ENCODE measurements around the gene FYN. TPM values are rescaled to one million over a fixed set of nuclear protein-coding genes. Genes with fewer than 3 reads are reported as not detected.

FYN gene
- total and polyA plus RNA-seq, 2 of the 13 experiments (the other 11 are each of a cell fraction or from before 2014, with no cell fraction given): 15.5 to 24.6 TPM

DNA sequence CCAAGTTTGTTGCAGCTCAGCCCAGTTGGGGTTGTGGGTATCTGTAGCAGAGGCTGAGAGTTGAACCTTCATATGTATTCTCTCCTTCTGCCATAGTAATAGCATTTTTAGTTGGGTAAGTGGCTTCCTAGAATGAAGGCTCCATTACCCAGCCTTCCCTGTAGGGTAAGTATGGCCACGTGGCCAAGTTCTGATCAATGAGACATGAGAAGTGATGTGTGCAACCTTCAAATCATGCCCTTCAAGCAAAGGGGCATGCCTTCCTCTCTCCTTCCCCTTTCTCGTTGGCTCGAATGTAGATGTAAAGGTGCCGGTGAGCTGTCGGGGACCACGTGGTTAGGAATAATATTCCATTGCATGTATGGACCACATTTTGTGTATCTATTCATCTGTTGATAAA lies 254.8 kb downstream of the FYN start:
- H3K27me3 ChIP-seq (ENCODE audit: control insufficient read depth in 1 of 2, insufficient read depth in 2 of 2, low read length in 2 of 2): no peaks in the 10 kb centered on the region; a peak in 2 of 5 replicates
- DNase-seq (ENCODE audit: low spot score): no peak
- TF ChIP-seq ZFYVE20 (CRISPR knock-in tag; IDR thresholded peaks at IDR 0.05; ENCODE audit: borderline replicate concordance, low read depth) (no peak), HMGA1 (CRISPR knock-in tag; conservative IDR thresholded peaks at IDR 0.05) (no peak), ZSCAN9 (CRISPR knock-in tag; IDR thresholded peaks at IDR 0.05; ENCODE audit: borderline replicate concordance) (no peak), CC2D1A (CRISPR knock-in tag; IDR thresholded peaks at IDR 0.05) (no peak), TARDBP (CRISPR knock-in tag; IDR thresholded peaks at IDR 0.05) (no peak), CCDC6 (CRISPR knock-in tag; IDR thresholded peaks at IDR 0.05) (no peak), ZNF841 (CRISPR knock-in tag; IDR thresholded peaks at IDR 0.05; ENCODE audit: borderline replicate concordance) (no peak), RFX1 (IDR thresholded peaks at IDR 0.05) (no peak), ZNF672 (CRISPR knock-in tag; IDR thresholded peaks at IDR 0.05) (no peak), EHMT2 (IDR thresholded peaks at IDR 0.05; ENCODE audit: borderline replicate concordance, low read depth, low read length) (no peak), TFE3 (CRISPR knock-in tag; IDR thresholded peaks at IDR 0.05) (no peak), ZNF3 (CRISPR knock-in tag; IDR thresholded peaks at IDR 0.05) (no peak), STAT6 (CRISPR knock-in tag; IDR thresholded peaks at IDR 0.05; ENCODE audit: borderline replicate concordance) (no peak), HINFP (CRISPR knock-in tag; IDR thresholded peaks at IDR 0.05; ENCODE audit: low read depth) (no peak), ESRRA (CRISPR knock-in tag; IDR thresholded peaks at IDR 0.05; ENCODE audit: low read depth) (no peak), E2F1 (CRISPR knock-in tag; IDR thresholded peaks at IDR 0.05) (no peak), SIX4 (CRISPR knock-in tag; IDR thresholded peaks at IDR 0.05) (no peak)
- H3K4me1 ChIP-seq (ENCODE audit: insufficient read depth, low read length): peaks cover 46% of the 10 kb centered on the region
- BruUV-seq (replicated peaks): no TSS peak
- no peaks in the 10 kb centered on the region for H3K36me3 ChIP-seq (replicated peaks in 1 of 2; ENCODE audit: control insufficient read depth in 1 of 2, insufficient read depth in 2 of 2, low read length in 2 of 2)
- CTCF ChIA-PET (ENCODE audit: low intra/inter-chr PET ratio, low total read pairs): no interaction called here
- 48% methylated on average over 6 of the region's 6 CpGs for WGBS (ENCODE audit: low lambda C conversion rate)
- H2AFZ ChIP-seq (ENCODE audit: low read length): no peak overlapping the region
- POLR2A ChIA-PET: no interaction called here
- H4K20me1 ChIP-seq (ENCODE audit: insufficient read depth, low read length): no peaks in the 10 kb centered on the region
- no peak overlapping the region for H3K4me3 ChIP-seq (replicated peaks in 1 of 3; ENCODE audit: insufficient read depth in 1 of 3, low read depth in 2 of 3, low read length in 3 of 3)
- no peak for ATAC-seq
- in situ Hi-C loops (cut with HindIII; ENCODE audit: extremely low pct_ligation_motif_present, low pct_unique_long_range_greater_than_20kb) (no loop called here), intact Hi-C loops (cut with micrococcal nuclease; ENCODE audit: unreplicated experiment) (no loop called here)
- H3K27ac ChIP-seq (ENCODE audit: extremely low read length, insufficient read depth, low read length): no peak overlapping the region
- no peak overlapping the region for H3K9ac ChIP-seq (ENCODE audit: insufficient read depth, low read depth, low read length)
- H3K79me2 ChIP-seq (ENCODE audit: insufficient read depth, low read length): no peaks in the 10 kb centered on the region
- H3K9me3 ChIP-seq (ENCODE audit: low read length): no peaks in the 10 kb centered on the region
- FAIRE-seq: no peak
- H3K4me2 ChIP-seq (ENCODE audit: low read depth, low read length): no peak overlapping the region

Measured in HepG2 (cell line).